B cell (primary cell): ENCODE results near the gene B4GALNT4. TPM values are rescaled to one million over a fixed set of nuclear protein-coding genes. Genes with fewer than 3 reads are reported as not detected.

Source experiments
- ATAC-seq: fragments of 200-7000 bp; cut with Tn5 transposase; one replicate; pipeline ENCODE4 v1.10.0; 2021; ENCODE audit warnings: low read depth, mild to moderate bottlenecking, moderate number of reproducible peaks, moderate library complexity
- CTCF ChIA-PET: fragments of 350-600 bp; sonication (Branson Sonifier 250); formaldehyde crosslinking; loops from one replicate; lab custom pipeline; 2021; ENCODE audit warnings: antibody characterized with exemption, inconsistent platforms; lab: Charles Lee
- POLR2A ChIA-PET: fragments of 350-600 bp; sonication (Branson Sonifier 250); formaldehyde crosslinking; loops from one replicate; lab custom pipeline; 2021; ENCODE audit warnings: antibody characterized with exemption; lab: Charles Lee
- DNase-seq: peaks from one replicate; pipeline ENCODE4 v3.0.0; 2013
- H2AFZ ChIP-seq: 2 replicates; pipeline ENCODE4 v1.6.1; 2012; ENCODE audit warnings: mild to moderate bottlenecking, low read depth, low read length; ENCODE audit not compliant: insufficient read depth, poor library complexity, severe bottlenecking
- H3K27ac ChIP-seq, 2 donors: 1 replicate in 1 of 2; 2 replicates in 1 of 2; pipeline ENCODE4 v1.5.1; 2012 to 2013; ENCODE audit warnings: low read length in 2 of 2, mild to moderate bottlenecking in 2 of 2, moderate library complexity in 1 of 2
- H3K27me3 ChIP-seq, 4 experiments: fragments of 200-600 bp in 1 of 4; sonication (generic) in 1 of 4; replicated peaks in 1 of 4; 1 replicate in 2 of 4; 2 replicates in 2 of 4; pipeline versions ENCODE4 v1.6.1 to v1.7.0; 2013 to 2016; ENCODE audit warnings: low read length in 3 of 4, mild to moderate bottlenecking in 2 of 4, mixed read lengths in 1 of 4, moderate library complexity in 1 of 4; ENCODE audit not compliant: insufficient read depth in 4 of 4, control insufficient read depth in 3 of 4; ENCODE audit errors: control extremely low read depth in 1 of 4
- H3K36me3 ChIP-seq, 2 experiments: replicated peaks in 1 of 2; 1 replicate in 1 of 2; 2 replicates in 1 of 2; pipeline versions ENCODE4 v1.6.1 to v1.7.1; 2013; ENCODE audit warnings: low read length in 1 of 2; ENCODE audit not compliant: insufficient read depth in 2 of 2, control insufficient read depth in 1 of 2; ENCODE audit errors: control extremely low read depth in 1 of 2, extremely low read depth in 1 of 2
- H3K4me1 ChIP-seq, 2 donors: fragments of 200-600 bp in 1 of 2; sonication (generic) in 1 of 2; 1 replicate in 1 of 2; 2 replicates in 1 of 2; pipeline versions ENCODE4 v1.5.1 to v1.6.1; 2013 to 2017; ENCODE audit warnings: low read length in 2 of 2; ENCODE audit not compliant: control insufficient read depth in 2 of 2, insufficient read depth in 2 of 2
- H3K4me2 ChIP-seq: replicated peaks from 2 replicates; pipeline ENCODE3; 2012; ENCODE audit warnings: mild to moderate bottlenecking, low read depth, low read length; ENCODE audit not compliant: poor library complexity, severe bottlenecking
- H3K4me3 ChIP-seq, 5 experiments: fragments of 200-600 bp in 1 of 5; sonication (generic) in 1 of 5; 1 replicate in 3 of 5; 2 replicates in 2 of 5; pipeline versions ENCODE4 v1.5.1 to v1.7.0; 2011 to 2016; ENCODE audit warnings: low read length in 4 of 5, mild to moderate bottlenecking in 4 of 5, low read depth in 2 of 5, control low read depth in 1 of 5, moderate library complexity in 1 of 5; ENCODE audit not compliant: insufficient read depth in 1 of 5; ENCODE audit errors: control extremely low read depth in 1 of 5, extremely low read depth in 1 of 5
- H3K79me2 ChIP-seq: fragments of 200-600 bp; sonication (generic); one replicate; pipeline ENCODE4 v1.6.0; 2016; ENCODE audit warnings: low read length; ENCODE audit not compliant: control insufficient read depth, insufficient read depth
- H3K9ac ChIP-seq: fragments of 200-600 bp; sonication (generic); 2 replicates; pipeline ENCODE4 v1.6.1; 2017; ENCODE audit warnings: mild to moderate bottlenecking, low read length, moderate library complexity
- H3K9me3 ChIP-seq, 3 donors: one replicate each; pipeline versions ENCODE4 v1.6.1 to v1.7.1; 2013; ENCODE audit warnings: low read length in 2 of 3; ENCODE audit not compliant: control insufficient read depth in 2 of 3, insufficient read depth in 1 of 3; ENCODE audit errors: control extremely low read depth in 1 of 3
- H4K20me1 ChIP-seq: 2 replicates; pipeline ENCODE4 v1.6.0; 2012; ENCODE audit warnings: mild to moderate bottlenecking, low read length; ENCODE audit not compliant: insufficient read depth, control insufficient read depth, poor library complexity, severe bottlenecking
- H3K27ac Mint-ChIP-seq: one replicate; pipeline ENCODE4 v1.8.0; 2021; ENCODE audit warnings: mixed read lengths
- H3K27me3 Mint-ChIP-seq: one replicate; pipeline ENCODE4 v1.8.0; 2021; ENCODE audit warnings: mixed read lengths
- H3K4me1 Mint-ChIP-seq: one replicate; pipeline ENCODE4 v1.8.0; 2021; ENCODE audit warnings: mixed read lengths
- H3K4me3 Mint-ChIP-seq: one replicate; pipeline ENCODE4 v1.8.0; 2021; ENCODE audit warnings: mixed read lengths
- H3K9me3 Mint-ChIP-seq: one replicate; pipeline ENCODE4 v1.8.0; 2022; ENCODE audit warnings: mixed read lengths; ENCODE audit not compliant: insufficient read depth
- CTCF ChIP-seq: fragments of 200-600 bp; IDR thresholded peaks from one replicate; pipeline ENCODE4 v1.8.0; 2022; ENCODE audit warnings: antibody characterized with exemption, mild to moderate bottlenecking
- EZH2 ChIP-seq: IDR thresholded peaks from 2 replicates; pipeline ENCODE4 v1.6.1; 2012; ENCODE audit warnings: borderline replicate concordance, low read depth, mild to moderate bottlenecking, moderate library complexity, low read length; ENCODE audit not compliant: insufficient read depth, poor library complexity, severe bottlenecking
- WGBS: methylation state at CpG from one replicate; pipeline ENCODE4 v1.1.5; 2013; ENCODE audit warnings: missing lambda C conversion rate; ENCODE audit not compliant: insufficient coverage; 5-methylcytosine and 5-hydroxymethylcytosine counted together
- intact Hi-C: fragments of 100-400 bp; cut with micrococcal nuclease; formaldehyde crosslinking; loops from one replicate; pipeline ENCODE4 v1.10.0; 2022
- polyA plus RNA-seq: library from polyadenylated mRNA; depleted of rRNA; stranded (reverse); fragments of >200 nt; gene quantifications from 2 replicates; pipeline ENCODE4 v1.2.3, GENCODE V29; 2012
- total RNA-seq, 2 donors: library from RNA; stranded (reverse); fragments of 120-200 nt in 1 of 2; gene quantifications; 1 replicate in 1 of 2; 2 replicates in 1 of 2; pipeline versions ENCODE4 v1.2.3 to v1.2.4, GENCODE V29; 2013 to 2022

The B4GALNT4 gene
- total and polyA plus RNA-seq, 2 donors (not counting 1 experiment from before 2014, with no cell fraction given): not detected

GRCh38 chr11:370070-370941 lies 1.0 kb downstream of the B4GALNT4 start:
- Histone ChIP-seq H3K27me3 (peaks cover 0 to 48% (median 19%) of the 10 kb centered on the region in 4 experiments), H3K4me1 (peaks cover 8 to 9% of the 10 kb centered on the region in 2 donors), H3K36me3 (no peaks in the 10 kb centered on the region), H3K9me3 (peaks cover 0 to 2% (median 0%) of the 10 kb centered on the region in 3 donors), H3K27ac (no peak overlapping the region), H2AFZ (no peak overlapping the region), H3K9ac (no peak overlapping the region), H3K4me2 (no peak overlapping the region), H3K79me2 (no peaks in the 10 kb centered on the region), H4K20me1 (no peaks in the 10 kb centered on the region), H3K4me3 (no peak overlapping the region)
- Mint-ChIP-seq H3K27ac (no peak overlapping the region), H3K27me3 (peaks cover 37% of the 10 kb centered on the region), H3K4me3 (peak overlapping the region; percentile 66), H3K4me1 (peaks cover 14% of the 10 kb centered on the region), H3K9me3 (no peaks in the 10 kb centered on the region)
- POLR2A ChIA-PET: interaction anchor here (0.6 kb wide), 1 partner anchor 23 kb away, joined by 7 read pairs; no protein-coding TSS in a partner anchor
- no peak for DNase-seq
- TF ChIP-seq CTCF (no peak), EZH2 (no peak)
- CTCF ChIA-PET: no interaction called here
- WGBS: 41% methylated on average over 37 of the region's 42 CpGs
- intact Hi-C loops: no loop called here
- no peak for ATAC-seq

GRCh38 chr11:371051-371450 lies 1.8 kb downstream of the B4GALNT4 start:
- Mint-ChIP-seq H3K27me3 (peaks cover 36% of the 10 kb centered on the region), H3K4me3 (peak overlapping the region; percentile 26), H3K4me1 (peaks cover 14% of the 10 kb centered on the region), H3K27ac (no peak overlapping the region), H3K9me3 (no peaks in the 10 kb centered on the region)
- Histone ChIP-seq H3K4me1 (peaks cover 8 to 9% of the 10 kb centered on the region in 2 donors), H3K36me3 (no peaks in the 10 kb centered on the region), H3K9ac (no peak overlapping the region), H3K79me2 (no peaks in the 10 kb centered on the region), H3K9me3 (peaks cover 0 to 4% (median 0%) of the 10 kb centered on the region in 3 donors), H3K4me3 (no peak overlapping the region), H3K27ac (no peak overlapping the region), H2AFZ (no peak overlapping the region), H3K4me2 (no peak overlapping the region), H4K20me1 (no peaks in the 10 kb centered on the region), H3K27me3 (peaks cover 0 to 46% (median 19%) of the 10 kb centered on the region in 4 experiments)
- intact Hi-C loops: no loop called here
- no peak for DNase-seq
- ChIA-PET CTCF (no interaction called here), POLR2A (interaction anchor here (0.6 kb wide), 1 partner anchor 76 kb away, joined by 3 read pairs; no protein-coding TSS in a partner anchor)
- TF ChIP-seq EZH2: no peak
- no peak for TF ChIP-seq CTCF
- 79% methylated on average over 5 of the region's 5 CpGs for WGBS
- no peak for ATAC-seq
